HG03159 (cell line): ENCODE data around the gene RANBP17.
"Not testable (repeated sequence)": the region's sequence is repeated elsewhere in the genome, so short reads cannot be mapped to it uniquely, and the experiment has no call there.

Experiments used
- ATAC-seq: cut with Tn5 transposase; IDR thresholded peaks from one replicate; pipeline ENCODE4 v1.9.1; 2021; ENCODE audit warnings: mild to moderate bottlenecking, moderate library complexity; ENCODE audit not compliant: unreplicated experiment

RANBP17 gene

DNA sequence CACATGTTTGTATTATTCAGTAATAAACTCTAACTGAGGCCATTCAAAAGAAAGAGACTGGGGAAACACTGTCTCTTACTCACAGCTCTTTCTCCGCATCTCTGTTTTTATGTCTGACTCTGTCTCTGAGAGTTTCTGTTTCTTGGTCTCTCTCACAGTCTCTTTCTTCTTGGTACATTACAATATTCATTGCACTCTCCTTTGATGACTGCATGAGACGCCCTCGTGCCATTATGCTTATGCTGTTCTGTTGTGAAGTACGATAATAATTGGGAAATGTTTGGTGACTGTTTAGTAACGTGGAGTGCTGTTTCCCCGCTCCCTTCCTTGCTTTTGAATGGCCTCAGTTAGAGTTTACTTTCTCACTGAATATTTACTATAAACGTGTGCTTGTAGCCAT, 421.9 kb downstream of the RANBP17 start:
- no peak for ATAC-seq

DNA sequence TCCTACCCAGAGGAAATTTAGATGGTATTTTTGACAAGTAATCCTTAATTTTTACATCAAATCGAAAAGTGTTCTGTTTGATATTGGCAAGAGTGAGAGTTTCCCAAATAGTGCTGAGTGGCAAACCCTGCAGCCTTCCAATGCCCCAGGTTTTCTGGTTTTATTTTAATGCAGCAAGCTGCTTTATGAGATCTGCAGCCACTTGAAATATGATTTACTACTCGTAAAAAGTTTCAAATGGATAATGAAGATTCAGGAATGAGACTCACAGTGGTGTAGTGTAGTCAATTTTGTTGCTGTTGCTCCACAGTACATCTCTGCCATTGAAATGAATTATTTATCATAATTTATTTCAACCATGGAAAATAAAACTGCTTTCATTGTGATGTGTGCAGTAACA, 423.6 kb downstream of the RANBP17 start:
- no peak for ATAC-seq

- ATAC-seq, result no peak
Measured at GRCh38 chr5:171288066-171288465, 426.2 kb downstream of the RANBP17 start.

GRCh38 chr5:171291371-171291770, 429.6 kb downstream of the RANBP17 start:
- ATAC-seq, result no peak

DNA sequence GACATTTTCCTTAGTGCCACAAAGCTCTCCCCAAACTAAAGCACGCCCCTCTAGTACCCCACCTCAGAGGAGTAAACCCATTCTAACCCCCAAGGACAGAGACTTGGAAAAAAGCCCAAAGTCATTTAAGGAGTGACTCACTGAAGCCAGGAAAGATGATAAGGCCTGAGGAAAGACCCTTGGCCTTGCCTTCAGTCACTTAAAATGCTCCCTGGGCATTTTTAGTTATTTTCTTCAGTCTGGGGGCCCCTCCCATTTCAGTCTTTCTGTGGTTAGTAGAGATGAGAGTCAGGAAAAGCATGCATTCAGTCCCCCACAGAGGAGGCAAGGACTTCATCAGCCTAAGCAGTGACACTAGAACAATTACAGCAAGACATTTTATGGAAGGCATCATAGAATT, 433.5 kb downstream of the RANBP17 start:
- no peak for ATAC-seq

DNA sequence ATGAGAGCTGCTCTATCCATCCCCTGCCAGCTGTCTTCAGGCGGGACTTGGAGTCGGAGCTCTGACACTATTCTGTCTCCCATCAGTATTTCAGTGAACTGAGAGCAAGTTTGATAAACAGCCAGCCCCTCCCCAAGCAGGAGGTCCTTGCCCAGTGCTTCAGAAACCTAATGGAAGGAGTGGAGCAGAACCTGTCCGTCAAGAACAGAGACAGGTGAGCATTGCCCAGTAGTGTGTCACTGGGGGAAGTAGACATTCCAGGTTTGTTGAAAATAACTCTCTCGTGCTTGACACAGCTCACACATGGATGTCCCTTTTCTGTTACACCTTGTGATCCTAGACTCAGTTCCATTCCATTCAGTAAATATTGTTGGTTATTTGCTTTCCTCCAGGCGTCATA, 434.0 kb downstream of the RANBP17 start:
- ATAC-seq, result no peak

GRCh38 chr5:171297941-171298340, 436.1 kb downstream of the RANBP17 start:
- not testable (repeated sequence) for ATAC-seq

- ATAC-seq, result no peak
Measured at GRCh38 chr5:171299228-171299627, 437.4 kb downstream of the RANBP17 start.

DNA sequence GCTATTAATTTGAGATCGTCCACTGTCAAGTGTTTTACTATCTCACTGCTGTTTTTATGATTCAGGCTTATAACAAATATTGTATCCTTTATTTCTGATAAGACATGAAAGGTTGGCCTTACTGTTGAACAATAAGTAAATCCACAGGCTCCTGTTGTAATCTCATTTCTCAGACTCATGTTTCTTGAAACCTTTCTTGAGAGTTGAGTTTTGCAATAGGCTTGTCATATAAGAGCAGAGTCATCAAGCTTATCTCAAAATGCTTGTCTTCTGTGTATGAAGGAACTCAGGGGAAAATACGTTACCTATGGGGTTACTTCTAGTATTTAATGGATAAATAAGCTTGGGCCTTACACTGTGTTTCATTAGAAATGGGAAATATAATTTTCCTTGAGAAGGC, 438.0 kb downstream of the RANBP17 start:
- ATAC-seq, result no peak

DNA sequence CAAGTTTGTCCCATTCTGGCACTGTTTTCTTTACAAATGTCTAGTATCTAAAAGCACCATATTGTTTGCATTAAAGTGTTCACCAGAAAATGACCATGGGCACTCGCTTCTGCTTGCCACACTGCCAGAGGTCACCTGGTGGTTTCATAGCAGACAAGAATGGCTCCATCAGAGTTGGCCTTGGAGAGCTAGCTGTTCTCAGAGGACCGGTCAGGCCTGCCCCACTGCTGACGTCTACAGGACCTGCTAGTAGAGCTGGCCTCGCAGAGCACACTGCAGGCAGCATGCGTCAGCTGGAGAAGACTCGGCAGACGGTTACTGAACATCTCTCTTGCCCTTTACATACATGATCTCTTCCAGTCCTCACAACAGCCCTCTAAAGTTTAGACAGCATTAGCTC, 438.5 kb downstream of the RANBP17 start:
- no peak for ATAC-seq

GRCh38 chr5:171306166-171306565, 444.3 kb downstream of the RANBP17 start:
- ATAC-seq, result no peak

- ATAC-seq, result no peak
Measured at GRCh38 chr5:171306781-171307591, 445.2 kb downstream of the RANBP17 start.

DNA sequence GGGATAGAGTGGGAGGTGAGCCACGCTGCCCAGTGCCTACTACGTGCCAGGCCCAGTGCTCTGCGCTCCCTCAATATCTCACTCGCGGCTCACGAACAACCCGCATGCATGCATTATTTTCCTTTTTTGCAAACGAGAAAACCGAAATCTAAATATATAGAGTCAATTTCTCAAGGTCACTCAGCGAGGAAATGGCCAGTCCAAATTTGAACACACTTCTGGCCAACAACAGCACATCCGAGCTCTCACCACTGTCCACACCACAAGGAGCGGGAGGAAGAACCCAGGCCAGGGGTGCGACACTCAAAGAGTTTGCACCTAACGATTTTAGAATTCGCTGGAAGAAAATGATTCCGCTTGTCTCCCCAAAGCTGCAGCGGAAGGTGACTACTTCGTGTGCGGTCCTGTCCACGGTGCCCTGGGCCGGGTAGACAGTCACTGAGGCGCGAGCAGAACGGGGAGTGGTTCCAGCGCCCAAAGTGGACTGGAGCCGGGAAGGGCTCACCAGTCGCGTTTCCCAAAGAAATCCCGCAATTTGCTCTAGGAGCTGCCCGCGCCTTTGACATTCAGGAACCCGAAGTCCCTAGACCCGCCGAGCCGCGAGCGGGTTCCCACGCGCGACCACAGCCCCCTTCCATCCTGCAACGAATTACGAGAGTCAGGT, 446.1 kb downstream of the RANBP17 start:
- ATAC-seq, result no peak

DNA sequence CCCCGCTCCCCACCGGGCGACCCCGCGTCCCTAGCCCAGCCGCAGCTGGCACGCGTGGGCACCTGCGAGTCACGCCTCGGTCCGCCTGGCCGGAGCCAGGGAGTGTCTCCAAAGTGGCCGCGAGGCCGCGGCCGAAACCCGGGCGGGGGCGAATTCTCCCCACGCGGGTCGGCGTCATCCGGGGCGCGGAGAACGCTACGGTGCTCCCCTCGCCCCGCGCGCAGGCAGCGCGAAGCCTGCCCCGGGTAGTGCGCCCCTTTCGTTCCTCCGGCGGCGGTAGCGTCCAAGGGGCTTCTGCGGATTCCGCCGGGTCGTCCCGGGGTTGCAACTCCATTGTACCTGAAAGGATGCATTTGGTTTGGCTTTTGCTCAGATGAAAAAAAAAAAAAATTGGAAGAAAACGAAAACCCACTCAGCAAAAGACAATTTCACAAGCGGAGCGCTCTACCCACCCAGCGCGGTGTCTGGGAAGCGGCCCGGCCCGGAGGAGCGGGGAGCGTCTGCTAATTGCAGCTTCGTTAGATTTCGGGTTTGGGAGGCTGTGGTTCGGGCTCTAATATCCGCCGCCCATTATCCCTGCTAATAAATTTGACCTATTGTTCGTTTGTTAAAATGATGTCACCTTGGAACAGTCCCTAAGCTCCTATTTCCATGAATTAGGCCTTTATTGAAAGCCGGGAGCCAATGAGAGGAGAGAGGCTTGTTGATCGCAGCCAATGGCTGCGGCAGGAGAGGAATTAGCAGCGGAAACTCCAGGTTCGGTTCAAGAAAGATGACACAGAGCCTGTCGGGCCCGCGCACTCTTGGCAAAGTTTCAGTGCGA, 446.8 kb downstream of the RANBP17 start, which contains the start of gene TLX3:
Gene TLX3, plus strand, starts transcription at position 796 of the 823 bp plus-strand sequence. CDS start 118 bp downstream, outside the sequence.
- no peak for ATAC-seq

- no peak for ATAC-seq
Measured at GRCh38 chr5:171309276-171310211, 447.7 kb downstream of the RANBP17 start.

DNA sequence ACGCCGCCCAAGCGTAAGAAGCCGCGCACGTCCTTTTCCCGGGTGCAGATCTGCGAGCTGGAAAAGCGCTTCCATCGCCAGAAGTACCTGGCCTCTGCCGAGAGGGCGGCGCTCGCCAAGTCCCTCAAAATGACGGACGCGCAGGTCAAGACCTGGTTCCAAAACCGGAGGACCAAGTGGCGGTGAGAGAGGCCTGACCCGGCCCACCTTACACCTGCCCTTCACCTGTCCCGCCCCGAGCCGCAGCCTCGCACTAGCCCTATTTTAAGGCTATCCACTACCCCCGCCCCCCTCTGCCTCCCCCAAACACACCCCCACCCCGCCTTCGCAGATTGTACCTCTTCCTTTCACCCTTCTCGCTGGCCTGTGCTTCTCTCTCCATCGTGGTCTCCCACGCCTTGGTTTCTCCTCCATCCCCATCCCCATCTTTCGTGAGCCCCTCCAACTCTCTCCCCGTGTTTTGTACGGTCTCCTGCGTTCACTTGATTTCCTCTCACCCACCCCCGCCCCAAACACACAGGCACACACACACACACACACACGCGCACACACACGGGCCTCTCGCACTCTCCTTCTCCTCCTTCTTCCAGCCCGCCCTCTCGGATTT, 448.5 kb downstream of the RANBP17 start:
- no peak for ATAC-seq

GRCh38 chr5:171310819-171311321, 449.1 kb downstream of the RANBP17 start:
- ATAC-seq, result no peak

GRCh38 chr5:171311322-171312077, 449.7 kb downstream of the RANBP17 start:
- ATAC-seq, result no peak
